IPS-15b (cell line): ENCODE measurements around the gene ZC3H8.

Experiments used
- H3K27me3 ChIP-seq: one replicate; pipeline ENCODE4 v1.6.1; 2013; ENCODE audit warnings: low read length; ENCODE audit not compliant: control insufficient read depth, insufficient read depth
- H3K36me3 ChIP-seq: one replicate; pipeline ENCODE4 v1.6.1; 2013; ENCODE audit warnings: low read length; ENCODE audit not compliant: control insufficient read depth, insufficient read depth
- H3K4me1 ChIP-seq: one replicate; pipeline ENCODE4 v1.6.1; 2013; ENCODE audit warnings: mild to moderate bottlenecking, low read length; ENCODE audit not compliant: control insufficient read depth, insufficient read depth
- H3K4me3 ChIP-seq: one replicate; pipeline ENCODE4 v1.5.1; 2013; ENCODE audit warnings: low read depth, low read length
- H3K9ac ChIP-seq: one replicate; pipeline ENCODE4 v1.6.1; 2013; ENCODE audit warnings: low read depth, mild to moderate bottlenecking, low read length
- H3K9me3 ChIP-seq: one replicate; pipeline ENCODE4 v1.6.1; 2013; ENCODE audit warnings: mild to moderate bottlenecking, low read length; ENCODE audit not compliant: control insufficient read depth, insufficient read depth

ZC3H8 gene

DNA sequence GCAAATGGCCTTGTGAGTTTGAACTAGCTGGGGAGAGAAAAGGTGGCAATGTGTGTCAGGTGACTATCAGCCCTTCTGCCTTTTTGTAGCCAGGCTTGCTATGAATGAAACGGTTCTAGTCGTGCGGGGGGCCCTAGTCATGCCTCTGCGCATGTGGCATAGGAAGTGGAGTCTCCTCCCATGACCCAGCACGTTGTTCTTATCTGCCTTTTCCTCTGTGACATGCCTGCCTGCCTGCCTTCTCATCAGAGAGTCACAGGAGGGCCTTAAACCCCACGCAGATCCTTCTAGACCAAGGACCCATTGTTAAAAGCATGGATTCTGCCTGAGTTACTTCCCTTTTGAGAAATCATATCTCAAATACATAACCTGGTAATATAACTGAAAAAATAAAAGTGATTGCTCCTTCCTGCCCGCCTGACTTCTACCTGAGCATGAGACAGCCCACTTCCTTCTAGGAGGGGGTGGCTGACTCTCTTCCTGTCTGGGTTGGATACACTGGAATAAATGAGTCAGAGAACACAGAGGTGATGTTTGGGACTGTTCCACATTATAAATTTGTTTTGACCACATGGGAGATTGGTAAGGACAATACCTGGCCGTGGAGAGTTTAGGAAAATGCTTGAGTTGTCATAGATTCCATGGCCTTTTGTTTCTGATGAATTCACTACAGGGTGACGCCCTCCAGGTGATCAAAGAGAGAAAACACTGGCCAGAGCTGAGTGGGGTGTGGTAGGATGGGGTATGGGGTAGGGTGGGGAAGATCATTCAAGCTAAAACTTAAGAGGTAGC, 66.8 kb downstream of the ZC3H8 start:
- H3K4me3 ChIP-seq = no peak overlapping the region
- peaks cover 2% of the 10 kb centered on the region for H3K36me3 ChIP-seq
- H3K4me1 ChIP-seq = no peaks in the 10 kb centered on the region
- H3K27me3 ChIP-seq = peaks cover 6% of the 10 kb centered on the region
- no peaks in the 10 kb centered on the region for H3K9me3 ChIP-seq
- H3K9ac ChIP-seq = no peak overlapping the region

DNA sequence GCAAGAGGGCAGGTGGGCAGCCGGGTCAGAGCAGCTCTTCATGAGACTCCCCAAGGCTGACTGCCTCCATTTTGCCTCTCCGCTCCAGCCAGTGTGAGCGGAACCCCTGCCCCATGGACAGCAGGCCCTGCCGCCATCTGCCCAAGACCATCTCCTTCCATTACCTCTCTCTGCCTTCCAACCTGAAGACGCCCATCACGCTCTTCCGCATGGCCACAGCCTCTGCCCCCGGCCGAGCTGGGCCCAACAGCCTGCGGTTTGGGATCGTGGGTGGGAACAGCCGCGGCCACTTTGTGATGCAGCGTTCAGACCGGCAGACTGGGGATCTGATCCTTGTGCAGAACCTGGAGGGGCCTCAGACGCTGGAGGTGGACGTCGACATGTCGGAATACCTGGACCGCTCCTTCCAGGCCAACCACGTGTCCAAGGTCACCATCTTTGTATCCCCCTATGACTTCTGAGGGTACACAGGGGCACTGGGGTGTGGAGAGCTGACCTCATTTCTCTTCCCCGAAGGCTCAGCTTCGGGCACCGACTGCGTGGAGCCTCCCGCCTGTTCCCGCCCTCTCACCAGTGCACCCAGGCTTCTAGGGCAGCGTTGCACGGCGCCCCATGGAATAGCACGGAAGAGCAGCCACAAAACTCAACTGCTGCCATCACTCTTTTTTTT, 67.7 kb downstream of the ZC3H8 start:
- Histone ChIP-seq H3K4me3 (no peak overlapping the region), H3K27me3 (peaks cover 14% of the 10 kb centered on the region), H3K36me3 (peaks cover 2% of the 10 kb centered on the region), H3K4me1 (no peaks in the 10 kb centered on the region), H3K9me3 (no peaks in the 10 kb centered on the region), H3K9ac (no peak overlapping the region)

DNA sequence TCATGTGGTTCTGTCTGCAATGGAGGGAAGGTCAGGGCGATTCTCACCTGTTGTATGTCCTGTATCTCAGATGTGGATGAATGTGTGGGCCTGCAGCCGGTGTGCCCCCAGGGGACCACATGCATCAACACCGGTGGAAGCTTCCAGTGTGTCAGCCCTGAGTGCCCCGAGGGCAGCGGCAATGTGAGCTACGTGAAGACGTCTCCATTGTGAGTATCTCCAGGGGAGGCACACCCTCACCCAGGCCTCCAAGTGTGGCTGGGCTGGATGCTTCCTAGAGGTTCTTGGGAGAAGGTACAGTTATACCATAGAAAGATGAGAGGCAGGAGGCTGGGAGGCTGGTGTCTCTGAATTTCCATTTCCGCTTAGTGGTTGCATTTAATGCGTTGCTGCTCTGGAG, 69.7 kb downstream of the ZC3H8 start:
- H3K9me3 ChIP-seq = no peaks in the 10 kb centered on the region
- no peak overlapping the region for H3K4me3 ChIP-seq
- peaks cover 2% of the 10 kb centered on the region for H3K36me3 ChIP-seq
- no peaks in the 10 kb centered on the region for H3K4me1 ChIP-seq
- no peak overlapping the region for H3K9ac ChIP-seq
- peaks cover 31% of the 10 kb centered on the region for H3K27me3 ChIP-seq

DNA sequence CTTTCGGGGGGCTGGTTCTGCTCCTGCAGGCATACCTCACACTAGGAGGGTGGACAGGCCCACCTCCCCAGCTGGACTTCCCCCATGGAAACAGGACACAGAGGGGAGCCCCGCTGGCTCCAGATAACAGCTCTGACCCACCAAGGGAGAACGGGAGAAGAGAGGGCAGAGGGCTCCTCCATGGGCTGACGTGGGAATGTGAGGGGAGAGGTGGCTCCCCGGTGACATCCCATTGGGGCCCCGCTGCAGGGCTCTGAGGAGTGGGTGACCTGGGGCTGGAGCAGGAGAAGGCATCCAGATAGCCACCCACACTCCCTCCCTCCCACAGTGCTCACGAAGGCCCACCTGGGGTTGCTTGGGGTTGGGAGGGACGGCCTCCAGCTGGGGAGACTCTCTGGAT, 70.7 kb downstream of the ZC3H8 start:
- no peak overlapping the region for H3K4me3 ChIP-seq
- peaks cover 31% of the 10 kb centered on the region for H3K27me3 ChIP-seq
- H3K9ac ChIP-seq = no peak overlapping the region
- H3K36me3 ChIP-seq = peaks cover 2% of the 10 kb centered on the region
- no peaks in the 10 kb centered on the region for H3K4me1 ChIP-seq
- H3K9me3 ChIP-seq = no peaks in the 10 kb centered on the region

DNA sequence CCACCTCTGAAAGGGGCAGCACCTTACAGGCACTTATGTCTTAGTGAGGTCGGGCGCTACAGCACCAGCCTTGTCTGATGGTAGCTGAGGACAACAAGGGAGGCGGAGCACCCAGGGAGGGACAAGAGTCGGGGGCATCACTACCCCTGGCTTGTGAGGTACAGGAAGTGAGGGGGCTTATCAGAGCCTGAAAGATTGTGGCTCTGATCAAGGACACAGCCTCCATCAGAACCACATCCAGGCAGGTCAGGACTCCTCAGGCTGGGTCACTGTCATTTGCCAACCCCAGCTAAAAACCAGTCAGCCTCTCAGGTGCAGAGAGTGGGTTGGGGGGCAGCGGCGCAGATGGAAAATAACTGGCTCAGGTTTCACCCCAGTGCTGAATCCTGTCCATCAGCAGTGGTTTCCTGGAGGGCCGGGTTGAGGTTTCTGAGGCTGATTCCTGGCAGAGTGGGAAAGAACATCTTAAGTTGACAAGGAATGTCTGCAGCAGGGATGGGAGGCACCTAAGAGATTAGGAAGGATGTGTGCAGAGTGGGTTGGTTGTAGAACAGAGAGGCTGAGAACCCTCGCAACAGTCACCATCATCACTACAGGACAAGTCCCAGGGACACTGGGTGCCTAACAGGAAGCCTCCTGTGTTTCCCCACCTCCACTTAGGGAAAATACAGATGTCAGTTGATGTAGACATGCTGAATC, 71.4 kb downstream of the ZC3H8 start:
- Histone ChIP-seq H3K27me3 (peaks cover 31% of the 10 kb centered on the region), H3K4me3 (no peak overlapping the region), H3K9me3 (no peaks in the 10 kb centered on the region), H3K36me3 (peaks cover 2% of the 10 kb centered on the region), H3K9ac (no peak overlapping the region), H3K4me1 (no peaks in the 10 kb centered on the region)

DNA sequence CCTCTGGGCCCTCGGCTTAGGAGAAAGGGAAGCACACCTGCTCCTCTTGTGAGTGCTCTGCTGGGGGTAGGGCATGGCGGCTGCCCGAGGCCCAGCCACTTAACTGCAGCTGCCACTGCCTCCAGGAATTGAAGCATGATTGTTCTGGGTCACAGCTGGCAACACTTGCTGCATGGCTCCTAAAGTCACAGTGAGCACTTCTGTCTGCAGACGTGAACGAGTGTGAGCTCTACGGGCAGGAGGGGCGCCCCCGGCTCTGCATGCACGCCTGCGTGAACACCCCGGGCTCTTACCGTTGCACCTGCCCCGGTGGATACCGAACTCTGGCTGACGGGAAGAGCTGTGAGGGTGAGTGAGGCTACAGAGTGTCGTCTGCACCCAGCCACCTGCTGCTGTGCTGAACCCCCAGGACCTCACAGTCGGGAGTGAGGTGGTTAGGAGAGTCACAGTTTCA, 72.2 kb downstream of the ZC3H8 start:
- H3K36me3 ChIP-seq = peaks cover 2% of the 10 kb centered on the region
- no peaks in the 10 kb centered on the region for H3K9me3 ChIP-seq
- H3K9ac ChIP-seq = no peak overlapping the region
- no peak overlapping the region for H3K4me3 ChIP-seq
- H3K27me3 ChIP-seq = peaks cover 31% of the 10 kb centered on the region
- H3K4me1 ChIP-seq = no peaks in the 10 kb centered on the region

DNA sequence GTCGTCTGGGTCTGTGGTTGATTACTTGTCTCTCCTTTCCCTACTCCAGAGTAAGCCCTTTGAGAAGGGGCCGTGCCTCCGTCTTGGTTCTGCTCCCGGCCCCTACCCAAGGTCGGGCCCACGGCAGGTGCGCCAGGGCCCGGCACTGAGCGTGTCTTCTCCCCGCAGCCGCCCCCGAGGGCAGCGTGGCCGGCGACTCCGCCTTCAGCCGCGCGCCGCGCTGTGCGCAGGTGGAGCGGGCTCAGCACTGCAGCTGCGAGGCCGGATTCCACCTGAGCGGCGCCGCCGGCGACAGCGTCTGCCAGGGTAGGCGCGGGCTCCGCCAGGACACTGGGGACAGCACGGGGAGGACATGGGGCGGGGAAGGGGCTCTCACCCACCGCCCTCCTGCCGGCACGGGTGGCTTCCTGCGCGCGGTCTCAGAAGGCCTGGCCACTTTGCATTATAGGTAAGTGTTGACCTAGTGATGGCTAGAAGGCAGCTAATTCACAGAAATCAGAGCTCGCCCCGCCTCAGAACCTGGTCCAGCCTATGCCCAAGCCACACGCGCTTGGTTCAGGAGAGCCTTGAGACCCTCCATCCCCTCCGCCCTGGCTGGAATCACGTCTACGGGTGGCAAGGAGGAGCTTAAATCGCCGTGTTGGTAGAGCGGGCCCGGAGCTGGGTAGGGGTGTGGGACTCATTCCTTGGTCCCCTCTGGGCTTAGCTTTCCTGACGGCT, 73.1 kb downstream of the ZC3H8 start:
- no peaks in the 10 kb centered on the region for H3K9me3 ChIP-seq
- H3K9ac ChIP-seq = no peak overlapping the region
- no peaks in the 10 kb centered on the region for H3K4me1 ChIP-seq
- H3K4me3 ChIP-seq = peak overlapping the region; percentile 46
- peaks cover 31% of the 10 kb centered on the region for H3K27me3 ChIP-seq
- no peaks in the 10 kb centered on the region for H3K36me3 ChIP-seq

DNA sequence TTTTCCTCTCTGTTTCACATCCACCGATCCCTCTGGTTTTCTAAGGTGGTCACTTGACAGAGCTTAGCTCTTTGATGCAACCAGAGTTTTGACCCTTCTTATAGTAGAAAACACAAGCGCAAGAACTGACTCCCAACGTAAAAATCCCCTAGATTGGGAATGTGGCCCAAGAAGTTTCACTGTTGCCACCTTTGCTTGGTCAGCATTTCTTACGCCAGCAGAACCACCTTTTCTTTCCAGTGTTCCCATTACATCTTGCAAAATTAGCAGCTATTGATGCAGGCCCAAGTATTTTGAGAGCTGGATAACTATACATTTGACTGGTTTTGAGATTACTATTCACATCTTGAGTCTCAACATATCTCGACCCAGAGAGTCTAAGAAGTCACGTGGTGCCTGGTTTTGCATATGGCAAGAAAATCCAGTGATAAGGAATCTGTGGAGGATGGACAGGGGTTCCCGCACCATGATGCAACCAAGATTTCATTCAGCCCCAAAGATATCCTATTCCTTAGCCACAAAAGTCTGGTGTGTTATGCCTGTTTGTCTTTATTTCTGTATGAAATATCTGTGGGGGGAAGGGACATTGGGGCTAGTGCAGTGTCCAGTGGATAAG, 78.8 kb downstream of the ZC3H8 start:
- Histone ChIP-seq H3K4me1 (no peaks in the 10 kb centered on the region), H3K4me3 (no peak overlapping the region), H3K27me3 (peaks cover 7% of the 10 kb centered on the region), H3K9ac (no peak overlapping the region), H3K36me3 (no peaks in the 10 kb centered on the region), H3K9me3 (no peaks in the 10 kb centered on the region)

DNA sequence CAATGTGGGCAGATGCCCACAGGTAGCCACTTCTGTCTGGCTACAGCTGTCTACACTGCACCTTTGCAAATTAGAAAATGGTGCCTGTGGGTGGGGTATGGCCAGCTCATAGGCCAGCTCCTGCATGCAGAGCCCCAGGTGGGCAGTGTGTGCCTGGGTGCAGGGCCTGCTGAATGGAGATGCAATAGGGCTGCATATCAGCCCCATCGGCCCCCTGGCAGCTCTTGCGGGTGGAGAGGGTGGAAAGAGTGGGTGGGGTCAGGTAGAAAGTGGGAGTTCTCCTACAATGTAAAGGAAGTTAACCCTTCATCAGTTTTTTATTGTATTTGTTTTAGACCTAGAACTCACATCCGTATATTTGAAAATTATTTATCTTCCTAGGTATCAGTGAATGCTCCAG, 79.5 kb downstream of the ZC3H8 start:
- H3K4me1 ChIP-seq = no peaks in the 10 kb centered on the region

DNA sequence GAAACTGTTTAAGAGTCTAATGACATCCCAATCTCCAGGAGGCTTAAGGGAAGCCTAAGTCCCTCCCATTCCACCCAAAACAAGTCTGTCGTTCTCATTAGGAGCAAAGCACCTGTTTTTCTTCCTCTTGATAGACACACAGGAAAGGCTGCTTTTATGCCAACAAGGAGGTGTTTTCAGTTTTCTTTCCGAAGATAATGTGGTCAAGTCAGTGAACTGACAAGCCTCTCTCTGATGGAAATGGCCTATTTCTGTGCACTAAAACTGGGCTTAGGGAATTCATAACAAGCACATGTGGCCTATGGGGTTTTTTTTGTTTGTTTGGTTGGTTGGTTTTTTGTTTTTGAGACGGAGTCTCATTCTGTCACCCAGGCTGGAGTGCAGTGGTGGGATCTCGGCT, 80.5 kb downstream of the ZC3H8 start:
- Histone ChIP-seq H3K36me3 (no peaks in the 10 kb centered on the region), H3K9me3 (no peaks in the 10 kb centered on the region), H3K9ac (no peak overlapping the region), H3K4me1 (no peaks in the 10 kb centered on the region), H3K27me3 (no peaks in the 10 kb centered on the region), H3K4me3 (no peak overlapping the region)

More for the DNA sequence above, 79.5 kb downstream of the ZC3H8 start:
- H3K27me3 ChIP-seq = peaks cover 2% of the 10 kb centered on the region
- no peak overlapping the region for H3K4me3 ChIP-seq
- no peaks in the 10 kb centered on the region for H3K36me3 ChIP-seq
- no peaks in the 10 kb centered on the region for H3K9me3 ChIP-seq
- no peak overlapping the region for H3K9ac ChIP-seq

DNA sequence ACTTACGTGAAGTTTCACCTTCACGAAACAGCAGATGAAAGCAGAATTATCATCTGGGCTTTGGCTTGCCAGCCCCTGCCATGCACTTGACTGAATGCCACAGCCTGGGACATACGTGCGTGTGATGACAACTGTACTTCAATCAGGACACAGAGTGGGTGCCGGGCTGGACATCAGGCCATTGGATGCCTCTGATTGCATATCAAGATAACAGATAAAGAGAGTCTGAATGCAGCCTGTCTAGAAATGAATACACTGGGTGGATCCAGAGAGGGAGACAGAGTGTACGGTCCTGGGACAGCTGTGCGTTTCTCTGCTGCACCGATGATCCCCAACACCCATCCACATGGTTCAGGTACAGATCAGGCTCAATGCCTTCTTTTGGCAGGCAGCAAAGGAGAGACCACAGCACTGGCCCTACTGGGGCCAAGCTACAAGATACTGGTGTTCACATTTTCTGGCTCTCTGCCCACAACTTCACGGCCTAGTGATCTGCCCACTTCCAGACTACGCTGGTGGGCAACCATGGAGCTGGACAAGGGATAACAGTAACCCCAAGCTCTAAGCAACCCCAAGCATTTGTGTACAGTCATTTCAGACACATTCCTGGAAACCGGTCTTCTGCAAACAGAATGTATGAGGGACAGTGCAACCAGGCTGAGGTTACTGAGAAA, 81.1 kb downstream of the ZC3H8 start:
- H3K4me3 ChIP-seq = no peak overlapping the region
- no peaks in the 10 kb centered on the region for H3K36me3 ChIP-seq
- no peaks in the 10 kb centered on the region for H3K9me3 ChIP-seq
- no peaks in the 10 kb centered on the region for H3K4me1 ChIP-seq
- H3K9ac ChIP-seq = no peak overlapping the region
- no peaks in the 10 kb centered on the region for H3K27me3 ChIP-seq
